Right renal cortex interstitium (tissue), 3 donors: ENCODE results near the gene SULT2B1. TPM values are rescaled to one million over a fixed set of nuclear protein-coding genes. Genes with fewer than 3 reads are reported as not detected.
A peak's percentile ranks its signal among the peaks of the same experiment; 100 is the strongest.
"Not testable (repeated sequence)": the region's sequence is repeated elsewhere in the genome, so short reads cannot be mapped to it uniquely, and the experiment has no call there.

Experiments used
- DNase-seq, 3 donors: peaks; one replicate each; pipeline ENCODE4 v3.0.0-alpha.2; 2013; ENCODE audit warnings: low read depth in 3 of 3, low spot score in 2 of 3
- polyA plus RNA-seq, 3 donors: library from polyadenylated mRNA; unstranded; fragments of 120-200 nt; gene quantifications; one replicate each; pipeline ENCODE4 v1.2.1, GENCODE V29; 2013; ENCODE audit not compliant: insufficient read length in 3 of 3

The SULT2B1 gene
- polyA plus RNA-seq, 3 donors, result 0.23 to 0.29 (median 0.24) TPM

- no peak for DNase-seq
These were observed 4.9 kb downstream of the SULT2B1 start for GRCh38 chr19:48556825-48557224.

DNA sequence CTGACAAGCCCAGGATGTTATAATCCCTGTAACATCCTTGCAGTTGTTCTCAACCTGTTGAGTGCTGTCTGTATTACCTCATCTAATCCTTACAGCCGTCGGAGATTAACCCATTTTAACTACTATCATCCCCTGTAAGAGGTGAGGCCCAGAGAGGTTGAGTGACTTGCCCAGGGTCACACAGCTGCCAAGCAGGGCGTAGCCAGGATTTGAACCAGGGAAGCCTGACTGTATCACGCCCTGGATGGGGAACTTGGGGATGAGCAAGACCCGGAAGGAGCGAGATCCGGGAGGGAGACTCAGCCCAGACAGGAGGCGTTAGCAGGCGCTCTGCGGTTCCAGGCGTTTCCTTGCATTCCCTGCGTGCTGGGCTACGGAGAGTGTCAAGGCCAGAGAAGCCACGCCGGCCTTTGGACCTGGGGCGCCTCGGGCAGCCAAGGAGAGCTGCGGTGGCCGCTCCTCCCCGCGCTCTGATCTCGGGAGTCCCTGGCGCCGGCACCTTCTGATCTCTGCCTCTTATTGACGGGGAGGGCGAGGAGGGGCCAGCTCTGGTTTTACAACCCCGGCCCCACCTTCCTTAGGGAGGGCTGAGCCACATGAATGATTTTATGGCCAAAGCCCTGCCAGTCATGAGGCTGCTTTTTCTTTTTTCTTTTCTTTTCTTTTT, 6.2 kb downstream of the SULT2B1 start:
- DNase-seq, result no peak

GRCh38 chr19:48560095-48560530, 8.1 kb downstream of the SULT2B1 start:
- no peak for DNase-seq

DNA sequence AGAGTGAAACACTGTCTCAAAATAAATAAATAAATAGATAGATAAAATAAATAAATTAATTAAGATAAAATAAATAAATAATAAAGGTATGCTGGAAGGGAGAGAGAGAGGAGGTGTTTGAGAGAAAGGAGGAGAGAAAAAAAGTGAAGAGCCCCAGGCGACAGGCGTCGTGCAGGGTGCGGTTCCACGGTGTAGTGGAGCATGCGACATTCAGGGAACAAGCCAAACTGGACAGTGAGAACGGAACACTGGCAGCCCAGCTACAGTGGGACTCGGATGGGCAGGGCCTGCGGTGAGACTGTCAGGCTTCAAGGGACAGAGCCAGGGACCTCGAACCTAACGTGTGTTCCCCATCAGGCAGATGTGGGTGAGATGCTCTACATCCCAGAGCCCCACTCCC, 9.4 kb downstream of the SULT2B1 start:
- no peak for DNase-seq

GRCh38 chr19:48565090-48565489, 13.1 kb downstream of the SULT2B1 start:
- DNase-seq, result no peak

DNA sequence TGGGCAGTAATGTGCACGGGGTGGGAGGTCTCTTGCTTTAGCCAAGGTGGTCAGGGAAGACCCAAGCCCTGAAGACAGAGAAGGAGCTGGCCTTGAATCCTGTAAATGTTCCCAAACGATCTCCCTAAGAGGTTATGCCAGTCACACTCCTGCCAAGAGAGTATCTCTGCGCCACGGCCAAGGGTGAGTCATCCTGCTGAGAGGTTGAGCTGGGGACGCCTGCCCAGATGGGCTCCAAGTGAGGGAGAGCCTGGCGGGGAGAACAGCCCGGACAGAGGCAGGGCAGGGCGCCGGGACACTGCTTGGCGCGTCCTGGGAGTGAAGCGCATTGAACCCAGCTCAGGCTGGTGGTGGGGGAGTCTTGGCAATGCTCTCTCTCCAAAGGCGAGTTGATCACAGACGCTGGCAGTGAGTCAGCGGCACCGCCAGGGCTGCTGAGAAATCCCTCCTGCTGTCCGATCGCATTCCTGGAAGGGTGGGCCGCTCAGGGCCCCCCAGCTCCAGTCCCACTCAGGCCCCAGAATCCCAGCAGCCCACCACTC, 16.4 kb downstream of the SULT2B1 start:
- no peak for DNase-seq

- DNase-seq, result no peak
These were observed 17.8 kb downstream of the SULT2B1 start for GRCh38 chr19:48569814-48570213.

DNA sequence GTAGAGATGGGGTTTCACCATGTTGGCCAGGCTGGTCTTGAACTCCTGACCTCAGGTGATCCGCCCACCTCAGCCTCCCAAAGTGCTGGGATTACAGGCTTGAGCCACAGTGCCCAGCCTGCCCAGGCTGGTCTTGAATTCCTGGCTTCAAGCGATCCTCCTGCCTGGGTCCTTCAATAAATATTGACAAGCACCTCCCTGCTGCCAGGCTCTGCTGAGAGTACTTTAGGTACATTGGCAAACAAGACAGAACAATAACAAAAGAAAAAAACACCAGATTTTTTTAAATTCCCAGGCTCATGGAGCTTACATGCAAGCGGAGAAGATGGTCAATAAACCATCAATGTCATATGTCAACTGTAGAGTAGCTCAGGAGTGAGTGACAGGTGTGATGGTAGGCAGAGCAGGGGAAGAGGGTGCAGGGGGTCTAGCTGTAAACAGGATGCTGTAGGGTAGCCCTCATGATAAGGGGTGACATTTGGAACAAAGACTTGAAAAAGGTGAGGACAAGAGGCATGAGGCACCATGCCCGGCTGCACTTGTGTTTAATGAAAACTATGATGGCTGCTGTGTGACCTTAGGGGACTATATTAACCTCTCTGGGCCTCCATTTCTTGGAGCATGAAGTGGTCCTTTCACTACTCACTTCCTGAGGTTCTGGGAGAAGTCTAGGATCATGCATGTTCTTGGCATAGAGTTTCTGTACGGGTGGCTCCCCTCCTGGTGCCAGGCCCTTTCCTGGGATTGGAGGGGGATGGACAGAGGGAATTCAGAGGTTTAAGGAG, 19.6 kb downstream of the SULT2B1 start:
- no peak for DNase-seq

GRCh38 chr19:48573163-48573505, 21.2 kb downstream of the SULT2B1 start:
- DNase-seq, result no peak

GRCh38 chr19:48575931-48576622, 24.1 kb downstream of the SULT2B1 start:
- no peak for DNase-seq

- DNase-seq, result not testable (repeated sequence)
These were observed 25.9 kb downstream of the SULT2B1 start for GRCh38 chr19:48577908-48578307.

- DNase-seq, result no peak
These were observed 26.9 kb downstream of the SULT2B1 start for GRCh38 chr19:48578891-48579290.

DNA sequence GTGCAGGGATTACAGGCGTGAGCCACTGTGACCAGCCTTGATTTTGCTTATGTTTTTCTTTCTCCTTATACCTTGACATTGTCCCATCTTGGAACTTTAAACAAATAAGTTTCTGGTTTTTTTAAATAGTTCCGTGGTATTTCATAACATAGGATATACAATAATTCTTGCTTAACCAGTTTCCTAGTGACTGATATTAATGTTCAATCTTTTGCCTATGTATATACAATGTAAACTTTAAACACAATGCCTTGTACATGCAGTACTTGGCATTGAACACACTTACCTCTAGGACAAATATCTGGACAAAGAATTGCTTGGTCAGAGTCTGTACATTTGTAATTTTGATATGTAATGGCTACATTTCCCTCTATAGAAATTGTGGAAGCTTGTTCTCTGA, 30.2 kb downstream of the SULT2B1 start:
- DNase-seq, result no peak

DNA sequence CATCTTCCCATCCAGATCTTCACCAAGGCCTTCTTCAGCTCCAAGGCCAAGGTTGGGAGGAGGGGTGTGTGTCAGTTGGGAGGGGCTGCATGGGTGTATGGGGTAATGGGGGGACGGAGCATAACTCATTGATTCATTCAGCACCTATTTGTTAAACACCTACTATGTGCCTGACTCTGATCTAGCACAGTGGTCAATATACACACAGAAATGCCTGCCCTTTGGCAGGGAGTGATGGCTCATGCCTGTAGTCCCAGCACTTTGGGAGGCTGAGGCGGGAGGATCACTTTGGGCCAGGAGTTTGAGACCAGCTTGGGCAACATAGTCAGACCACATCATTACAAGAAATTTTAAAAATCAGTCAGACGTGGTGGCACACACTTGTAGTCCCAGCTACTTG, 35.4 kb downstream of the SULT2B1 start:
- no peak for DNase-seq

GRCh38 chr19:48588670-48589401, 36.9 kb downstream of the SULT2B1 start:
- peak; percentile 53 to 80 (median 70) for DNase-seq

DNA sequence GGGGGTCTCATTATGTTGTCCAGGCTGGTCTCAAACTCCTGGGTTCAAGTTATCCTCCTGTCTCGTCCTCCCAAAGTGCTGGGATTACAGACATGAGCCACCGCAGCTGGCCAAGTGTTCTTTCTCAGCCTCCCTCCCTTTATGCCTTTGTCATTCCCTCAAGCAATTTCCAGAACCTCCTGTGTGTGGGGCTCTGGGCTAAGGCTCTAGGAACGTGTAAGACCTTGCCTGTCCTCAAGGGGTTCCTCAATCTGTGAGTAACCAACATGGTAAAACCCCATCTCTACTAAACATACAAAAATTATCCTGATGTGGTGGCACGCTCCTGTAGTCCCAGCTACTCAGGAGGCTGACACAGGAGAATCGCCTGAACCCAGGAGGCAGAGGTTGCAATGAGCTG, 39.0 kb downstream of the SULT2B1 start:
- no peak for DNase-seq

GRCh38 chr19:48595171-48595570, 43.2 kb downstream of the SULT2B1 start:
- DNase-seq, result no peak

DNA sequence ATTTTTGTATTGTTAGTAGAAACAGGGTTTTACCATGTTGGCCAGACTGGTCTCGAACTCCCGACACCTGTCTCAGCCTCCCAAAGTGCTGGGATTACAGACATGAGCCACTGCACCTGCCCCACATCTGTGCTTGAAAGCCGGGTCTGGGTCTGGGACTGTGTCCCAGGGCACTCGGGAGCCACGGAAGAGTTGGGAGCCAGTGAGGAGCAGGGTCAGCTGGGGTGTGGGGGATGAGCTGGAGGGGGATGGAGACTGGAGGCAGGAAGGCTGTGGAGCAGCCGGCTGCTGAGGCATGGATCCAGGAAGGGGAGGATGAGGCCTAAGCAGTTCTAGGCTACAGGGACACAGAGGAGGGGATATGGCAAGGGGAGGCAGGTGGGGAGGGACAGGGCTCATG, 43.9 kb downstream of the SULT2B1 start:
- no peak for DNase-seq

DNA sequence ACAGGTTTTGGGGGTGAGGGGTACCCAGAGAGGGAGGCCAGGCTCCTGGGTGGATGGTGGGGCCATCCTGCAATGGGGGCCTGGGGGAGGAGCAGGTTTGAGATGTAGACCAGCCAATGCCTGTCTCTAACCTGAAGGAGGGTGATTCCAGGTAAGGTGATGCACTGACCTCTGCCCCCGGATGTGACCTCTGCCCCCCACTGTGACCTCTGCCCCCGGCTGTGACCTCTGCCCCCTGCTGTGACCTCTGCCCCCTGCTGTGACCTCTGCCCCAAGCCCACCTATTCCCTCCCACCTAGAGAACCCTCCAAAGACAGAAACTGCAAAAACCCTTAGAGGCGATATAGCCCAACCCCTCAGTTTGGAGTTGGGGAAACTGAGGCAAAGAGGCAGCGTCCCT, 44.3 kb downstream of the SULT2B1 start:
- no peak for DNase-seq

DNA sequence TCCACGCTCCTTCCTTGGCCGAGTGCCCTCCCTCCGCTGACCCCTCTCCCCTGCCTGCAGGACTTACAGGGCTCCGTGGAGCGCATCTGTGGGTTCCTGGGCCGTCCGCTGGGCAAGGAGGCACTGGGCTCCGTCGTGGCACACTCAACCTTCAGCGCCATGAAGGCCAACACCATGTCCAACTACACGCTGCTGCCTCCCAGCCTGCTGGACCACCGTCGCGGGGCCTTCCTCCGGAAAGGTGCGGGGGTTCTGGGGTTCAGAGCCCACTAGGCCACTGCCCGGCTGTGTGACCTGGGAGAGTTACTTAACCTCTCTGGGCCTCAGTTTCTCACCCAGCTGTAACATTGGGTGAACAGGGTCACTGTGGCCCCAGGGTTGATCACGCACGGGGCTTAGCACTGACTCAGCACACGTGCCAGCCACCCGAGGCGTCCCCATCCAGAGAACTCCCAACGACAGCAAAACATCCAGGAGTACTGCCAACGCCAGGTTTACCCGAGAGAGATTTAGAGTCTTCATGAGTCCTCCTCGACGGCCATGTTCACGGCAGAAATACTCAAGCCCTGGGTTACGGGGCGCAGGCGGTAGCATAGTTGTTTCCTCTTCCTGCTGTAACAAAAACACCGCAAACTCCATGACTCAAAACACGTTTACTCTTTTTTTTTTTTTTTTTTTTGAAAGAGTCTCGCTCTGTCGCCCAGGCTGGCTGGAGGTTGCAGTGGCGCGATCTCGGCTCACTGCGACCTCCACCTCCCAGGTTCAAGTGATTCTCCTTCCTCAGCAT, 44.9 kb downstream of the SULT2B1 start:
- no peak for DNase-seq
